Stimulated activated CD8-positive, alpha-beta memory T cell treated with anti-CD3 and anti-CD28 coated beads, Interleukin-4, amount 100 ng/mL, for 1 hour (primary cell): ENCODE results near the gene MAP3K12.

Source experiments
- DNase-seq, 2 donors: peaks; one replicate each; pipeline ENCODE4 v3.0.0-alpha.2; 2020; ENCODE audit warnings: low read depth in 2 of 2, low spot score in 1 of 2

Gene MAP3K12

DNA sequence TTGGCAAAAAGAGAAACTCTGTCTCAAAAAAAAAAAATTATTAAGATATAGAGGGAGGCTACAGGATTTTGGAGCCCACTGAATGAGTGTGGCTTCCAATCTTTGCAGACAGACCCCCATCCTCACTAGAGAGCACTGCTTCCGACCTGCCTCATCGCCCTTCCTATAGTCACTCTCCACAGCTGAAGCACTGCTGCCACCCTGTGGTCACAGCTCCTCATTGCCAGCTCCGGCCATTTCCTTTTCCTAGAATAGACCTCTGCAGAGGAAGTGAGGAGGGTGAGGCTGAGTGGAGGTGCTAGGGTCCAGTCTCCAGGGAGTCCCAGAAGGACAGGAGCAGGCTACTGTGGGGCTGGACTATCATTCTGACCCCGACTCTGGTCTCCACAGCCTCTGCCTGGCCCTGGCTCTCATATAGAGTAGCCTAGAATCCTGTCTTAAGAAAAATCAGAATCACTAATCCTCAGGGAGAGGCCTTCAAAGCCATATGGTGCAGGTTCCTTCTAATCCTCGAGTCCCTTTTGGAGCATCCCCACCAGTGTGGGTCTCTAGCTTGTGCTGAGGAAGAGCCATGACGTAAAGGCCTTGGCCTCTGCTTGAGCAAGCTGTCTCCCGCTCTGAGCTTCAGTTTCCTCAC lies 9.4 kb upstream of the MAP3K12 start:
- peak; percentile 57 to 66 for DNase-seq

DNA sequence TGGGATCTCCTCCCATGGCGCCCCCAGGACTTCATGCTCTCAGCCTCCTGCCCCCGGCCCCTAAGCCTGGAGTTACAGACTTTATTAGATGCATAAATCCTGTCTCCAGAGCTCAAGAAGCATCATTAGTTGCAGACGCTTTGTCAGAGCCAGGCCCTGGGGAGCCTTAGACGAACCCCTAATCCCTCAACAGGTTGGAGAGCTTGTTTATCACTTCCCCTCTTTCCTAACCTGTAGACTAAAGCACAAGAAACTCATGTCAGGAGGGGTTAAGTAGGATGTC lies 8.3 kb upstream of the MAP3K12 start:
- no peak for DNase-seq

GRCh38 chr12:53506881-53507602 lies 7.8 kb upstream of the MAP3K12 start, which contains the start of gene NPFF:
NPFF (minus strand) TSS chr12:53507484; CDS start chr12:53507474, 10 bp downstream.
- DNase-seq = no peak

- no peak for DNase-seq
Observed at GRCh38 chr12:53506450-53506785, 7.2 kb upstream of the MAP3K12 start.

- DNase-seq = no peak
Observed at GRCh38 chr12:53505555-53506449, 6.5 kb upstream of the MAP3K12 start.

DNA sequence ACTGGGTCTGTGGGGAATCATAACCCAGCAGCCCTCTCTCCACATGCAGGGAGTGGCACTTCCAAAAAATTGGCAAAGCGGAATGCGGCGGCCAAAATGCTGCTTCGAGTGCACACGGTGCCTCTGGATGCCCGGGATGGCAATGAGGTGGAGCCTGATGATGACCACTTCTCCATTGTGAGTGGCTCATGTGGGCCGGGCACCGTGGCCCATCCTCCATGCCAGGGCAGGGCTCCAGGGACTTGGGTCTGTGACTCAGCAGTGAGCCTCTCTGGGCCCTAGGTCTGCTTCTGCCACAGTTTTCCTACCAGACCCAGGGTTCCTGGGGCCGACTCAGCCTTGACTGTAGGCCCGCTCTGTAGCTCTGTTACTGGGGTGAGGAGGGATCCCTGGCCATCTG lies 5.8 kb upstream of the MAP3K12 start:
- no peak for DNase-seq

DNA sequence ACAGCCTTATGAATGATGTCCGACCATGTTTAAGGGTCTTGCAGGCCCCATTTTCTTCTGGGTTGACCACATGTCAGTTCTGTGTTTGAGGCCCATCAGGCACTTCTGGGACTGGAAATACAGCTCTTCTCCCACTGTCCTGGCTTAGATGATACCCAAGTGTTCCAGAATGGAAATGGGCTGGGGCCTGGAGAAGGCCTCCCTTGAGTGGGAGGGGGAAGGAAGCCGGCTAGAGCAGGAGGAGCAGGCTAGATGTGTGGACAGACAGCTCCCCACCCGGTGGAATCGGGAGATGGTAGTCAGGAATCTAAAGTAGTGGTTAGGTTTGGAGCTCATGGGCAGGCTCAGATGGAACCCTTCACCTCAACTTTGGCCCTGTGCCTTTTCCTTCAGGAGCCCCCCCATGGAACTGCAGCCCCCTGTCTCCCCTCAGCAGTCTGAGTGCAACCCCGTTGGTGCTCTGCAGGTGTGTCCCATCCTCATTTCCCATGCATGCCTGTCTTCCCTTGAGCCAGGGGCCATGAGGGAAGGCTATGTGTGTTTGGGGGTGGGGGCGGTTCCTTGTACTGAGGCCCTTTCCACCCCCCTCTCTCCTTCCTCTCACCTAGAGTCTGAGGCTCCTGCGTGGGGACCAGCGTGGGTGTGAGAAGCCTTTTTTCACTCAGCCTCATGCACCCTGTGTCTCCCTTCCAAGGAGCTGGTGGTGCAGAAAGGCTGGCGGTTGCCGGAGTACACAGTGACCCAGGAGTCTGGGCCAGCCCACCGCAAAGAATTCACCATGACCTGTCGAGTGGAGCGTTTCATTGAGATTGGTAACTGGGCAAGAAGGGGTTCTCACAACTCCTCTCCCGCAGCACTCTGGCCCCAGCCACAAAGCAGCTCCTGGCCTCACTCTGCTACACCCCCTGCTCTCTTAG lies 5.0 kb upstream of the MAP3K12 start:
- DNase-seq = no peak

GRCh38 chr12:53502983-53503728 lies 3.9 kb upstream of the MAP3K12 start:
- DNase-seq = no peak

- no peak for DNase-seq
Observed at GRCh38 chr12:53502331-53502730, 3.1 kb upstream of the MAP3K12 start.

GRCh38 chr12:53501615-53502181 lies 2.4 kb upstream of the MAP3K12 start:
- no peak for DNase-seq

- DNase-seq = peak; percentile 96 to 97
Observed at GRCh38 chr12:53500776-53501614, 1.7 kb upstream of the MAP3K12 start, which contains the start of gene TARBP2. TARBP2 (plus strand) TSS chr12:53501283; CDS start chr12:53501409, 126 bp downstream.

DNA sequence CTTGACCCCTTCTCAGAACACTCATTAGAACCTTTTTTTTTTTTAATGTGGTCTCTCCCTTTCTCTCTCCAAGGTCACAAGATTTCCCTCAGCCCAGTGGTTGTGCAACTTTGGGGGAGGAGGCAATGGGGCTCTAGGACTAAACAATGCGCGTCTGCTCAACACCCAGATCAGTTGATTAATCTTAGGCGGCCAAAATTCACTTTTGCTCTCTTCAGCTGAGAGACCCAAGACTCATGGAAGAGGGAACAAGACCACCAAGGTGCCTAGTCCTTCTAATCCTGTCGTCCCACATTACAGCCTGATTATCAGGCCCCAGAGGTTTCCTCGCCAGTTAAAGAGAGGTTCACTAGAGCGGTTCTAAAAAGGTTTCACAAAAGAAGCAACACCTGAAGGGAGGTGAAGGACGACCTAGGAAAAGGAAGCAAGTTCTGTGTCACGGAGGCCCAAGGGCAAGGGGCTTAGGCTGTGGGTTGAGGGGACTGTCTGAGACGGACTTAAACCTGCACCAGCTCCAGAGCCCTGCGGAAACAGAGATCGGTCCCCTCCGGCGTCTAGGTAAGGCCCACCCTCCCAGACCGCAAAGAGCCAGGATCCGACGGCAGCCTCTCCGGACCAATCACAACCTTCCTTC lies 1.0 kb upstream of the MAP3K12 start:
- DNase-seq = no peak

DNA sequence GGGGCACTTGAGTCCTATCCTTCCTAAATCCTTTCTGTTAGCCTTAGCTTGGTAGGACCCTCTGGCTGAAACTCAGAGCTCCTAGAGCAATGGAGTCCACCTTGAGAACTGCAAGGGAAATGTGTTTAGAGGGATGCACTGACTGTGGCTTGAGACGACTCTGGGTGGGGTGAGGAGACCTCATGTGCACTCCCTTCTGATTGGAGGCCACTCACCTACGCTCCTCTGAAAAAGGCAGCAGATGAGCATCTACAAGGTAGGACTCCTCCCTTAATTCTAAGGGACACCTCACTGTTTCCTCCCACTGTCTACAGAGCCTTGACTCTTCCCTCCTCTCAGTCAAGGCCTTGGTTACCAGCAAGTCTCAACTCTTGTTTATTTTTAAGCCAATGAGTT lies 1.0 kb downstream of the MAP3K12 start:
- no peak for DNase-seq

- DNase-seq = no peak
Observed at GRCh38 chr12:53497461-53497860, 1.8 kb downstream of the MAP3K12 start.

GRCh38 chr12:53496752-53497032 lies 2.6 kb downstream of the MAP3K12 start:
- no peak for DNase-seq

DNA sequence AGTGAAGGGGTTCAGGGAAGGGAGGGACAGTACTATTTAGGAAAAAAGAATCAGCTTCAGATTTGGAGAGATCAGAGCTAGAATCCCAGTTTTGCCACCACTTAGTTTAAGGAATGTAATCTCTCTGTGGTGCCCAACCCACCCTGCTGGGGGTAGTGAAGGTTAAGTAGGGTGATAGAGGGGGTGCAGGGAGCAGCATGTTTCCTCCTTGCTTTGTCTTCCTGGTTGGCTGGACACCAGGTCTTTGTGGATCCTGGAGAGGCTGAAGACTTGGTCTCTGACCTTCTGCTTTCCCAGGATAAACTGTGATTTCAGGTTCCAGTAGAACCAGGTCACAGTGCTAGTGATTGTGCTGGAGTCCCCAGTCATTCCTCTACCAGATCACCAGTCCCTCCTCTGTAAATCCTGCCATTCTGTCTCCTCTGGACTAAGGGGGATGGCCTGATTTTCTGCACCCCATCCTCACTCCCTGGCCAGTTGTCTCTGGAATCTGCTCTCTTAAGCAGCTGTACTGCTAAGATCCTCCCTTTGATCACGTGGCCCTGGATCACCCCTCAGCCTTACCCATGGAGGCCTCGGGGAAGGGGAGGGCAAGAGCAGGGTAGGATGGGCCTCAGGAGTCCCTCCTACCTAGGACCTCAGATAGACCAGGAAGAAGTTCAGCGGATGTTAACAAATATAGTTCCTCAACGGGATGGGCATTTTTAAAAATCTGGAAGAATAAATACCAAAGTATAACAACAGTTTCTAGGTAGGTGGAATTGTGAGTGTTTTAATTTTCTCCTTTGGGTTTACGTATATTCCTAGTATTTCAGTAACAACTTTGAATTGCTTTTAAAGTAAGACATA lies 3.1 kb downstream of the MAP3K12 start:
- no peak for DNase-seq

GRCh38 chr12:53493610-53494391 lies 5.5 kb downstream of the MAP3K12 start:
- no peak for DNase-seq
